Ishikawa (cell line): ENCODE measurements around the gene ANK3.

Experiments
- CEBPB ChIP-seq: IDR thresholded peaks from 2 replicates; pipeline ENCODE4 v1.6.1; 2012
- CREB1 ChIP-seq: IDR thresholded peaks from 2 replicates; pipeline ENCODE4 v1.6.1; 2012; ENCODE audit warnings: low read depth
- EGR1 ChIP-seq: IDR thresholded peaks from 2 replicates; pipeline ENCODE4 v1.6.1; 2012
- EP300 ChIP-seq: IDR thresholded peaks from 2 replicates; pipeline ENCODE4 v1.6.1; 2012; ENCODE audit warnings: borderline replicate concordance
- FOXM1 ChIP-seq: IDR thresholded peaks from 2 replicates; pipeline ENCODE4 v1.6.1; 2012; ENCODE audit warnings: low read depth, borderline replicate concordance
- NFIC ChIP-seq: IDR thresholded peaks from 2 replicates; pipeline ENCODE4 v1.6.1; 2012
- RAD21 ChIP-seq: IDR thresholded peaks from 2 replicates; pipeline ENCODE4 v1.6.1; 2012; ENCODE audit warnings: low read depth
- TAF1 ChIP-seq: IDR thresholded peaks from 2 replicates; pipeline ENCODE4 v1.6.1; 2012; ENCODE audit warnings: low read depth, mild to moderate bottlenecking
- TCF12 ChIP-seq: IDR thresholded peaks from 2 replicates; pipeline ENCODE4 v1.6.1; 2012; ENCODE audit warnings: low read depth
- TEAD4 ChIP-seq: IDR thresholded peaks from 2 replicates; pipeline ENCODE4 v1.6.1; 2012
- YY1 ChIP-seq: IDR thresholded peaks from 2 replicates; pipeline ENCODE4 v1.6.1; 2012; ENCODE audit warnings: low read depth
- ZBTB7A ChIP-seq: IDR thresholded peaks from 2 replicates; pipeline ENCODE4 v1.6.1; 2012; ENCODE audit warnings: low read depth
- TF ChIP-seq, protein P1 (sequence below): IDR thresholded peaks from 2 replicates; pipeline ENCODE4 v1.6.1; 2012
- TF ChIP-seq, protein P2 (sequence below): IDR thresholded peaks from 2 replicates; pipeline ENCODE4 v1.6.1; 2012; ENCODE audit warnings: low read depth, mild to moderate bottlenecking
- TF ChIP-seq, protein P3 (sequence below): IDR thresholded peaks from 2 replicates; pipeline ENCODE4 v1.6.1; 2012

Gene ANK3

GRCh38 chr10:60016794-60017193 lies 372.9 kb downstream of the ANK3 start:
- TF ChIP-seq EGR1 (no peak), EP300 (no peak)

DNA sequence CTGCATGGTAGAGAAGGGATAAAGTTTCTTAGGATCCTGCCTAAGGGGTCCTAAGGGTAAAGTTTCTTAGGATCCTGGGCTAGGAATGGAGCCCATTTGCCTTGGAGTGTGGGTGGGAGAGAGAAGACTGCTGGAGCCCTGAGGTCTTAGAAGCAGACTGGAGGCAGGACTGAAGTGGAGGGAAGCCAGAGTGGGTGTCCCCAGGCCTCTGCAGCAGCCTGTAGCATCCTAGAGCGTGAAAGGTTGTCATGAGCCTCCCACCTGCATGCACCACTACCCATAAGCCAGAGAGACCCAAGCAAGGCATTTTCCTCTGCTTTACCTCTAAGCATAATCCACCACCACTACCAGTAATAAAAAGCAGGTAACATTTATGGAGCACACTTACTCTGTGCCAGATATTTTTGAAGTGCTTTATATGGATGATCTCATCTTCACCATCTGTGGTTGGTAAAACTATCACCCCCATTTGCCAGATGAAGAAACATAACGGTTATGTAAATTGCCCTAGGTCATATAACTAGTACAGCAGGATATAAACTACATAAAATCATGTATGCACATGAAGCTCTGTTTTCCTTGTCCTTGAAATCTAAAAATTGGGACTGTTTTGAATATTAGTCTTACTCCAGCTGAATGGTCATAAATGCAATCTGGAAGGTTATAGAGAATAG lies 379.8 kb downstream of the ANK3 start:
- no peak for TF ChIP-seq FOXM1
- TF ChIP-seq CEBPB: no peak
- no peak for TF ChIP-seq YY1
- TF ChIP-seq NFIC: no peak
- no peak for TF ChIP-seq EGR1
- TF ChIP-seq, protein P1, sequence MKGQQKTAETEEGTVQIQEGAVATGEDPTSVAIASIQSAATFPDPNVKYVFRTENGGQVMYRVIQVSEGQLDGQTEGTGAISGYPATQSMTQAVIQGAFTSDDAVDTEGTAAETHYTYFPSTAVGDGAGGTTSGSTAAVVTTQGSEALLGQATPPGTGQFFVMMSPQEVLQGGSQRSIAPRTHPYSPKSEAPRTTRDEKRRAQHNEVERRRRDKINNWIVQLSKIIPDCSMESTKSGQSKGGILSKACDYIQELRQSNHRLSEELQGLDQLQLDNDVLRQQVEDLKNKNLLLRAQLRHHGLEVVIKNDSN: no peak
- TF ChIP-seq TEAD4: no peak
- TF ChIP-seq TAF1: no peak

- TF ChIP-seq NFIC (no peak), ZBTB7A (no peak), CEBPB (no peak), TAF1 (no peak), CREB1 (no peak)
- TF ChIP-seq, protein P2, sequence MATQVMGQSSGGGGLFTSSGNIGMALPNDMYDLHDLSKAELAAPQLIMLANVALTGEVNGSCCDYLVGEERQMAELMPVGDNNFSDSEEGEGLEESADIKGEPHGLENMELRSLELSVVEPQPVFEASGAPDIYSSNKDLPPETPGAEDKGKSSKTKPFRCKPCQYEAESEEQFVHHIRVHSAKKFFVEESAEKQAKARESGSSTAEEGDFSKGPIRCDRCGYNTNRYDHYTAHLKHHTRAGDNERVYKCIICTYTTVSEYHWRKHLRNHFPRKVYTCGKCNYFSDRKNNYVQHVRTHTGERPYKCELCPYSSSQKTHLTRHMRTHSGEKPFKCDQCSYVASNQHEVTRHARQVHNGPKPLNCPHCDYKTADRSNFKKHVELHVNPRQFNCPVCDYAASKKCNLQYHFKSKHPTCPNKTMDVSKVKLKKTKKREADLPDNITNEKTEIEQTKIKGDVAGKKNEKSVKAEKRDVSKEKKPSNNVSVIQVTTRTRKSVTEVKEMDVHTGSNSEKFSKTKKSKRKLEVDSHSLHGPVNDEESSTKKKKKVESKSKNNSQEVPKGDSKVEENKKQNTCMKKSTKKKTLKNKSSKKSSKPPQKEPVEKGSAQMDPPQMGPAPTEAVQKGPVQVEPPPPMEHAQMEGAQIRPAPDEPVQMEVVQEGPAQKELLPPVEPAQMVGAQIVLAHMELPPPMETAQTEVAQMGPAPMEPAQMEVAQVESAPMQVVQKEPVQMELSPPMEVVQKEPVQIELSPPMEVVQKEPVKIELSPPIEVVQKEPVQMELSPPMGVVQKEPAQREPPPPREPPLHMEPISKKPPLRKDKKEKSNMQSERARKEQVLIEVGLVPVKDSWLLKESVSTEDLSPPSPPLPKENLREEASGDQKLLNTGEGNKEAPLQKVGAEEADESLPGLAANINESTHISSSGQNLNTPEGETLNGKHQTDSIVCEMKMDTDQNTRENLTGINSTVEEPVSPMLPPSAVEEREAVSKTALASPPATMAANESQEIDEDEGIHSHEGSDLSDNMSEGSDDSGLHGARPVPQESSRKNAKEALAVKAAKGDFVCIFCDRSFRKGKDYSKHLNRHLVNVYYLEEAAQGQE: no peak
Observed at GRCh38 chr10:60009276-60009675, 380.4 kb downstream of the ANK3 start.

DNA sequence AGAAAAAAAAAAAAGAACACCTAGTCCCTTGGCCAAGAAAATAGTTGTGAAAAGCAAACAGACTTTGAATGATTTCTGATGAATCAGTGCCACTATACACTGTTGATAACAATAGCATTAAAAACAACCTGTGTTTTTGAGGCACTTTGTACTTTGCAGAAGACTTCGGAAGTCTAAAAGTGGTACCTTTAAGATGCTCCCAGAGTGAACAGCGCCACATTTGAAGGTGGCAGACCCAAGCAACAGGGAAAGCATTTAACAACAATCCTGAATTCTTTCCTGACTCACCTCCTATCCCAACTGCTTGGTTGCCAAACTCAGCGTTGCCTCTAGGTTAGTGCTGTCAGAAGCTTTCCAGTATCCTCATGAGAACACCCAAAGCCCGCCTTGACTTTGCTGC lies 380.9 kb downstream of the ANK3 start:
- TF ChIP-seq EP300: no peak
- no peak for TF ChIP-seq ZBTB7A
- no peak for TF ChIP-seq TEAD4
- no peak for TF ChIP-seq EGR1
- no peak for TF ChIP-seq CEBPB
- no peak for TF ChIP-seq TAF1
- TF ChIP-seq FOXM1: no peak
- no peak for TF ChIP-seq TCF12
- no peak for TF ChIP-seq NFIC
- TF ChIP-seq, protein P3, sequence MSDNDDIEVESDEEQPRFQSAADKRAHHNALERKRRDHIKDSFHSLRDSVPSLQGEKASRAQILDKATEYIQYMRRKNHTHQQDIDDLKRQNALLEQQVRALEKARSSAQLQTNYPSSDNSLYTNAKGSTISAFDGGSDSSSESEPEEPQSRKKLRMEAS: no peak
- TF ChIP-seq, protein P1: no peak
- no peak for TF ChIP-seq YY1
- no peak for TF ChIP-seq RAD21
- TF ChIP-seq, protein P2: no peak
- no peak for TF ChIP-seq CREB1

DNA sequence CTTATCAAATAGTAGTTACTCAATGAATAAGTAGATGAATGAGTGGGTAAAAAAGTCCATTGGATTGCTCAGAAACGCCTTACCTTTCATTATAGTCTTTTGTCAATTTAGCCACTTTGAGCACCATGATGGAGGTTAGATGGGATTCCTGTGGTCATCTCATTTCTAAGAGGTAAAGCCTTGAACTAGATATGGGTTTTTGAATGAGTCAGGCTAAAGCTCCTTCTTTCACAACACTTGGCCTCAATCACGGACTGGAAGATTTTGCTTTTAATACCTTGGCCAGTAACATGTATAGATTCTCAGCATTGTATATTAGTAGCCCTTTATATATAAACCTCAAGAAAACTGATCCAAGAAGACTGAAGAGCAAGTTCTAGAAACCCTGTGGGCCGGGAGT lies 383.6 kb downstream of the ANK3 start:
- TF ChIP-seq YY1 (no peak), EGR1 (no peak)

DNA sequence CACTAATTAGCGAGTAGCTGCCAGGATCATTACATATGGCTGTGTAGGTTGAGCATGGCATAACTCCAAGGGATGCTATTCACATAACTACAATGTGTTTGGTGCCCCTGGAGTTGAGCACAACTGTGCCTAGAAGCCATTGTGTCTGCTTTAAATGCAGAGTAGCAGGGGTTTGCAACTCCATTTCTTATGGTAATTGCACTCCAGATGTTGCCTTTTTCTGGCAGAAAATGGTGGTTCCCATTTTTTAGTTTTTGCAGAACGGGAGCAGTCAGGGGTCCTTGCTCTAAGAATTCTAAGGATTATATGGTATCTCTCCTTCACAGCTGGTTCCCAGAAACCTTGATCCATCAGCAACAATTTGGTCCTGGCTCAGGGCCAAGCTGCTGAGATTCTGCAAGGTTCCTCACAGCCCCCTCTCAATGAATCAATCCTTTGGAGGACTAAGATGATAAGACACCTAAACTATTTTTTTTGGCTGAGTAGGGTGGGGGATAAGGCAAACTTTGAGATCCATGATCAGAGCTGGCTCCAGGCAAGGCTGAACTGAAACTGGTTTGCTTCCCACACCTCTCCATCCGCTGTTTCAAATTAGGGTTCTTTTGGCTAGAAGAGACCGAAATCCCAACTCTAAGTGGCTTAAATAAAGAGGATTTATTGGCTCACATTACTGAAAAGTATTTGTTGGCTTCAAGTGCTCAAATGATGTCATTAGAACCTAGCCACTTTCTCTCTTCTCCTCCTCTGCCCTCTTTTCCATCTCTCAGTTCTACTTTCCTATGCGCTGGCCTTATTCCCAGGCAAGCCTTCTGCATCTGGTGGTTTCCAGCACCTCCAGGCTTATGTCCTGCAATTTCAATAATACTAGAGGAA lies 385.8 kb downstream of the ANK3 start:
- TF ChIP-seq NFIC: 0 out of 2 replicates have a peak, but pooled peaks have one; percentile 17
- no peak for TF ChIP-seq ZBTB7A
- TF ChIP-seq, protein P3: no peak
- no peak for TF ChIP-seq TAF1
- TF ChIP-seq CEBPB: no peak
- no peak for TF ChIP-seq EGR1
- no peak for TF ChIP-seq TCF12
- no peak for TF ChIP-seq RAD21
